Fibroblast of mammary gland (primary cell): Measurements from ENCODE around the gene PCSK6.
"Not testable (repeated sequence)": the region's sequence is repeated elsewhere in the genome, so short reads cannot be mapped to it uniquely, and the experiment has no call there.

Experiments used
- DNase-seq: peaks from one replicate; pipeline ENCODE4 v3.0.0-alpha.2; 2010; ENCODE audit warnings: low read depth
- H3K4me3 ChIP-seq: 2 replicates; pipeline ENCODE4 v1.5.1; 2011; ENCODE audit warnings: low read depth, mild to moderate bottlenecking, low read length, moderate library complexity; ENCODE audit not compliant: control insufficient read depth
- CTCF ChIP-seq: conservative IDR thresholded peaks from 2 replicates; pipeline ENCODE4 v1.5.1; 2011; ENCODE audit warnings: low read depth, low read length, inconsistent platforms; ENCODE audit not compliant: control insufficient read depth, insufficient read depth

Gene PCSK6

DNA sequence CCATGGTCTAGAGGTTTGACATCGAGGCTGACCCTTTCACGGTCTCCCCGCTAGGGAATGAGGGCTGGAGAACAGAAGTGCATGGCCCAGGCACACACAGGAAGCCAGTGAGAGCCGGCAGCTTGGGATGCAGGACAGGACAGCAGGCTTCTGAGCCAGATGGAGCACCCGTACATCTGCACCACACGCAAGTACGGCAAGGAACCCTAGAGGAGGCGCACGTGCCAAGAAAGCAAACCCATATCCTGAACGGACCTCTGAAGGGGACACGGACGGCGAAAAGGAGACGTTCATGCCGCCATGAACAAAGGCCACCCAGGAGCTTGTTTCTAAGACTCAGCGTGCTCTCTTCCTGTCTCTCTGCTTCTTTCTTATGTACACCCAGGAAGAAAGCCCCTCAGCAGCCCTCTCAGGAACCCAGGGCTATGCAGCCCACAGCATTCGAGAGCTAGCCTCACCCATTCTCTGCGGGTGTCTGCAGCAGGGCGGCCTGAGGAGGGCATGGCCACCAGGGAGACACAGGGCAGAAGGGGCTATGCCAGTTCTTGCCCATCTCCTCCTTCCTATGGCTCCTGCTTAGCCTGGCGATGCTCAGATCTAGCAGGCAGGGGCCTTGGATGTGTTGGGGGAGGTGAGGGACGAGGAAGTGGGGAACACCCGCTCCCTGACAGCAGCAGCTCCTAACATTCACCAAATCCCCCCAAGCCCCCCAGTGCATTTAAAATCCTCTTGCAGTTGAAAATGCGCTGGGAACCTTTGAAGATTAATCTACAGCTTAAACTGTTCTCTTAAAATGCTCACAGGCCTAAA lies 81.3 kb downstream of the PCSK6 start:
- TF ChIP-seq CTCF = no peak
- no peak overlapping the region for H3K4me3 ChIP-seq
- DNase-seq = no peak

GRCh38 chr15:101407439-101407838 lies 82.1 kb downstream of the PCSK6 start:
- no peak for TF ChIP-seq CTCF
- no peak overlapping the region for H3K4me3 ChIP-seq
- DNase-seq = no peak

DNA sequence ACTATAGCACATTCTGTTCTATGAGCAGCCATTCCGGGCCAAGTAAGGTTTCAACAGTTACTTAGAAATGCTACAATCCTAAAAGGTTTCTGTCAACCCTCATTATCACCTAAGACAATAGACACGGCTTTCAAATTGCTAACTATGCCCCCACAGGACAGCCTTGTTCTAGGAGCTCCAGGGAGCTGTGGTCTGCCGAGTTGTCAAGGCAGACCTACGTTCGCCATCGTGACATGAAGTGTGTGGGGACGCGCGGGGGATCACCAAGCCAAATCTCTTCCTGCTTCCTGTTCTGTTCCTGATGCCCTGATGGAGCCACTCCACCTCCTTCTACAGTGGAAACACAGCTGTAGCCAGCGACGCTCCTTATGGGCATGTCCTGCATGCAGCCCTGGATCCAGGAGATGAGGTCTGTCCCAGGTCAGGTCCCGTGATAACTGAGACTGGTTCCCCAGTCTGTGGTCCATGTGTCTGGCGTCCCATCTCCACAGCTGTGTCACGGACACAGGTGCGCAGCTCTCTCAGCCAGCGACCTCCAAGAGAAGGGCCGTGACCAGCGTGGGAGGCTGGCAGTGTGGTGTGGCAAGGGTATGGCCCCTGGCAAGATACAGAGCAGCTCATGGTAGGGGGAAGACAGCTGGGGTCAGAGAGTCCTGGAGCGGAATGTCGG lies 82.8 kb downstream of the PCSK6 start:
- no peak for DNase-seq
- no peak overlapping the region for H3K4me3 ChIP-seq
- no peak for TF ChIP-seq CTCF

- TF ChIP-seq CTCF = no peak
- no peak for DNase-seq
- H3K4me3 ChIP-seq = no peak overlapping the region
These were observed 83.5 kb downstream of the PCSK6 start for GRCh38 chr15:101406036-101406435.

- no peak overlapping the region for H3K4me3 ChIP-seq
- TF ChIP-seq CTCF = no peak
- no peak for DNase-seq
These were observed 85.3 kb downstream of the PCSK6 start for GRCh38 chr15:101404245-101404644.

GRCh38 chr15:101402883-101403282 lies 86.6 kb downstream of the PCSK6 start:
- not testable (repeated sequence) for DNase-seq, H3K4me3 ChIP-seq

DNA sequence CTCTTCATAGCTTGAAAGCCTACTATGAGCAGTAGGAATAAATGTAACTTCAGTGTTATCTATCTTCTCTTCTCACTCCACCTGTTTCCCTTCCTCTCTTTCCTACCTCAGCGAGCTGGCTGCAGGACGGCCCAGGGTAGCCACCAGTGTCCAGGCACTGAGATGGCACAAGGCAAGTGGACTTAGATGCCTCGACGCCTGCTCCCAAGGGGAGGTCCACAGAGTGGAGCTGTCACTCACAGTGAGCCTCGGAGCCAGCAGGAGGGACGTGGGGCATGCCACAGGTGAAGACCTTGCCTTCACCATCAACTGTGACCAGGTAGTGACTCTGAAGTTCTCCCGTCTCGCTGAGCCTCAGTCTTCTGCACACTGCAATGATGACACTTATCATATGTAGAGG lies 88.2 kb downstream of the PCSK6 start:
- H3K4me3 ChIP-seq = no peak overlapping the region
- no peak for TF ChIP-seq CTCF
- no peak for DNase-seq
